ENCODE data around the gene SDF4. TPM values are rescaled to one million over a fixed set of nuclear protein-coding genes. Genes with fewer than 3 reads are reported as not detected.
A peak's percentile ranks its signal among the peaks of the same experiment; 100 is the strongest.
"Not testable (repeated sequence)": the region's sequence is repeated elsewhere in the genome, so short reads cannot be mapped to it uniquely, and the experiment has no call there.

SDF4 gene
- total RNA-seq, 1 experiment from 2014 or later = 122 TPM

GRCh38 chr1:1253314-1253713 is 21.5 kb upstream of the SDF4 start:
- DNase-seq (ENCODE audit: unreplicated experiment) = no peak
- no peak for TF ChIP-seq CTCF (IDR thresholded peaks at IDR 0.05; ENCODE audit: unreplicated experiment)
- CTCF ChIA-PET = no interaction called here
- POLR2A ChIA-PET = no interaction called here
- Mint-ChIP-seq H3K4me1 (ENCODE audit: insufficient read depth, unreplicated experiment) (peaks cover 7% of the 10 kb centered on the region), H3K9me3 (ENCODE audit: unreplicated experiment) (no peaks in the 10 kb centered on the region), H3K4me3 (ENCODE audit: unreplicated experiment) (no peak overlapping the region), H3K27me3 (ENCODE audit: insufficient read depth, unreplicated experiment) (no peaks in the 10 kb centered on the region), H3K27ac (ENCODE audit: low read depth, unreplicated experiment) (no peak overlapping the region), H3K36me3 (ENCODE audit: insufficient read depth, unreplicated experiment) (peaks cover 48% of the 10 kb centered on the region)
- BruUV-seq (replicated peaks) = no TSS peak
- intact Hi-C loops (cut with micrococcal nuclease) = no loop called here

- POLR2A ChIA-PET = interaction anchor here (0.6 to 2.1 kb wide), 9 partner anchors 10 to 230 kb away, joined by 3 to 9 read pairs (median 3); no protein-coding TSS in a partner anchor
Observed at GRCh38 chr1:1250786-1251284, 19.0 kb upstream of the SDF4 start.

GRCh38 chr1:1248009-1248913 is 16.5 kb upstream of the SDF4 start:
- H3K27me3 Mint-ChIP-seq (ENCODE audit: insufficient read depth, unreplicated experiment); BruUV-seq (replicated peaks); DNase-seq (ENCODE audit: unreplicated experiment); H3K27ac Mint-ChIP-seq (ENCODE audit: low read depth, unreplicated experiment); H3K9me3 Mint-ChIP-seq (ENCODE audit: unreplicated experiment); H3K4me3 Mint-ChIP-seq (ENCODE audit: unreplicated experiment); POLR2A ChIA-PET; intact Hi-C loops (cut with micrococcal nuclease); H3K4me1 Mint-ChIP-seq (ENCODE audit: insufficient read depth, unreplicated experiment); CTCF ChIA-PET: not testable (repeated sequence)
- peaks cover 14% of the 10 kb centered on the region for H3K36me3 Mint-ChIP-seq (ENCODE audit: insufficient read depth, unreplicated experiment)

More at GRCh38 chr1:1250786-1251284, 19.0 kb upstream of the SDF4 start:
- no peak overlapping the region for H3K4me3 Mint-ChIP-seq (ENCODE audit: unreplicated experiment)
- H3K27me3 Mint-ChIP-seq (ENCODE audit: insufficient read depth, unreplicated experiment) = no peaks in the 10 kb centered on the region
- H3K4me1 Mint-ChIP-seq (ENCODE audit: insufficient read depth, unreplicated experiment) = peaks cover 6% of the 10 kb centered on the region
- DNase-seq (ENCODE audit: unreplicated experiment) = peak; percentile 77
- intact Hi-C loops (cut with micrococcal nuclease) = no loop called here
- CTCF ChIA-PET = interaction anchor here (0.6 to 1.4 kb wide), 6 partner anchors 9 to 139 kb away, joined by 3 to 9 read pairs (median 3); no protein-coding TSS in a partner anchor
- no TSS peak for BruUV-seq (replicated peaks)
- H3K36me3 Mint-ChIP-seq (ENCODE audit: insufficient read depth, unreplicated experiment) = peaks cover 35% of the 10 kb centered on the region
- TF ChIP-seq CTCF (IDR thresholded peaks at IDR 0.05; ENCODE audit: unreplicated experiment) = no peak
- no peaks in the 10 kb centered on the region for H3K9me3 Mint-ChIP-seq (ENCODE audit: unreplicated experiment)
- peak overlapping the region; percentile 64 for H3K27ac Mint-ChIP-seq (ENCODE audit: low read depth, unreplicated experiment)

- Mint-ChIP-seq H3K4me1 (ENCODE audit: insufficient read depth, unreplicated experiment) (peaks cover 6% of the 10 kb centered on the region), H3K4me3 (ENCODE audit: unreplicated experiment) (no peak overlapping the region), H3K27ac (ENCODE audit: low read depth, unreplicated experiment) (no peak overlapping the region), H3K9me3 (ENCODE audit: unreplicated experiment) (no peaks in the 10 kb centered on the region), H3K36me3 (ENCODE audit: insufficient read depth, unreplicated experiment) (peaks cover 8% of the 10 kb centered on the region), H3K27me3 (ENCODE audit: insufficient read depth, unreplicated experiment) (no peaks in the 10 kb centered on the region)
- intact Hi-C loops (cut with micrococcal nuclease) = no loop called here
- ChIA-PET POLR2A (no interaction called here), CTCF (no interaction called here)
- no peak for DNase-seq (ENCODE audit: unreplicated experiment)
- no peak for TF ChIP-seq CTCF (IDR thresholded peaks at IDR 0.05; ENCODE audit: unreplicated experiment)
- BruUV-seq (replicated peaks) = no TSS peak
Observed at GRCh38 chr1:1247341-1247913, 15.6 kb upstream of the SDF4 start.

Data from MCF 10A (cell line).